ENCODE data around the gene PHTF2.

DNA sequence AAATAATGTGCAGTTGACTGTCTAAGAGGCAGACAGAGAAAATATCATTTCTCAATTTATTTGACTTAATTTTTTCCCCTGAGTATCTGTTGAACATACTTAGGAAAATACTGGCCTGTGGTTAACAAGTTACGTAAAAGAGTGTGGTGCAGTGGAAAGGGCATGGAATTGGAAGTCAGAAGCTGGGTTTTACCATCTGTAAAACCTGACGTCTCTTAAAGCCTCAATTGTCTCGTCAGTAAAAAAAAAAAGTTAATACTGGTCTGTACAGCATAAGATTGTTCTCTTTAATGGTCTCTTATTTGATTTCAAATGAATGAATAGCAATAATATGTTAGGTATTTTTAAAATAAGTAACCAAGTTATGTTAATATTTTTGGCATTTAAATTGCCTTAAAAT, 67.8 kb downstream of the PHTF2 start:
- TF ChIP-seq CTCF (tag by site-specific recombination; IDR thresholded peaks at IDR 0.05), result no peak
- no peak for TF ChIP-seq YY1 (tag by site-specific recombination; IDR thresholded peaks at IDR 0.05)
- TF ChIP-seq, protein P1, sequence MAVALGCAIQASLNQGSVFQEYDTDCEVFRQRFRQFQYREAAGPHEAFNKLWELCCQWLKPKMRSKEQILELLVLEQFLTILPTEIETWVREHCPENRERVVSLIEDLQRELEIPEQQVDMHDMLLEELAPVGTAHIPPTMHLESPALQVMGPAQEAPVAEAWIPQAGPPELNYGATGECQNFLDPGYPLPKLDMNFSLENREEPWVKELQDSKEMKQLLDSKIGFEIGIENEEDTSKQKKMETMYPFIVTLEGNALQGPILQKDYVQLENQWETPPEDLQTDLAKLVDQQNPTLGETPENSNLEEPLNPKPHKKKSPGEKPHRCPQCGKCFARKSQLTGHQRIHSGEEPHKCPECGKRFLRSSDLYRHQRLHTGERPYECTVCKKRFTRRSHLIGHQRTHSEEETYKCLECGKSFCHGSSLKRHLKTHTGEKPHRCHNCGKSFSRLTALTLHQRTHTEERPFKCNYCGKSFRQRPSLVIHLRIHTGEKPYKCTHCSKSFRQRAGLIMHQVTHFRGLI (tag by site-specific recombination; IDR thresholded peaks at IDR 0.05), result no peak
- TF ChIP-seq, protein P2, sequence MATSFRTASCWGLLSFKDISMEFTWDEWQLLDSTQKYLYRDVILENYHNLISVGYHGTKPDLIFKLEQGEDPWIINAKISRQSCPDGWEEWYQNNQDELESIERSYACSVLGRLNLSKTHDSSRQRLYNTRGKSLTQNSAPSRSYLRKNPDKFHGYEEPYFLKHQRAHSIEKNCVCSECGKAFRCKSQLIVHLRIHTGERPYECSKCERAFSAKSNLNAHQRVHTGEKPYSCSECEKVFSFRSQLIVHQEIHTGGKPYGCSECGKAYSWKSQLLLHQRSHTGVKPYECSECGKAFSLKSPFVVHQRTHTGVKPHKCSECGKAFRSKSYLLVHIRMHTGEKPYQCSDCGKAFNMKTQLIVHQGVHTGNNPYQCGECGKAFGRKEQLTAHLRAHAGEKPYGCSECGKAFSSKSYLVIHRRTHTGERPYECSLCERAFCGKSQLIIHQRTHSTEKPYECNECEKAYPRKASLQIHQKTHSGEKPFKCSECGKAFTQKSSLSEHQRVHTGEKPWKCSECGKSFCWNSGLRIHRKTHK (tag by site-specific recombination; IDR thresholded peaks at IDR 0.05), result no peak
- TF ChIP-seq, protein P3, sequence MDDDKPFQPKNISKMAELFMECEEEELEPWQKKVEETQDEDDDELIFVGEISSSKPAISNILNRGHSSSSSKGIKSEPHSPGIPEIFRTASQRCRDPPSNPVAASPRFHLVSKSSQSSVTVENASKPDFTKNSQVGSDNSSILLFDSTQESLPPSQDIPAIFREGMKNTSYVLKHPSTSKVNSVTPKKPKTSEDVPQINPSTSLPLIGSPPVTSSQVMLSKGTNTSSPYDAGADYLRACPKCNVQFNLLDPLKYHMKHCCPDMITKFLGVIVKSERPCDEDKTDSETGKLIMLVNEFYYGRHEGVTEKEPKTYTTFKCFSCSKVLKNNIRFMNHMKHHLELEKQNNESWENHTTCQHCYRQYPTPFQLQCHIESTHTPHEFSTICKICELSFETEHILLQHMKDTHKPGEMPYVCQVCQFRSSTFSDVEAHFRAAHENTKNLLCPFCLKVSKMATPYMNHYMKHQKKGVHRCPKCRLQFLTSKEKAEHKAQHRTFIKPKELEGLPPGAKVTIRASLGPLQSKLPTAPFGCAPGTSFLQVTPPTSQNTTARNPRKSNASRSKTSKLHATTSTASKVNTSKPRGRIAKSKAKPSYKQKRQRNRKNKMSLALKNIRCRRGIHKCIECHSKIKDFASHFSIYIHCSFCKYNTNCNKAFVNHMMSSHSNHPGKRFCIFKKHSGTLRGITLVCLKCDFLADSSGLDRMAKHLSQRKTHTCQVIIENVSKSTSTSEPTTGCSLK (tag by site-specific recombination; IDR thresholded peaks at IDR 0.05), result no peak
